Keratinocyte (primary cell): ENCODE measurements around the gene CCDC146. TPM values are rescaled to one million over a fixed set of nuclear protein-coding genes. Genes with fewer than 3 reads are reported as not detected.
A peak's percentile ranks its signal among the peaks of the same experiment; 100 is the strongest.
"Not testable (repeated sequence)": the region's sequence is repeated elsewhere in the genome, so short reads cannot be mapped to it uniquely, and the experiment has no call there.

Experiments used
- DNase-seq: peaks from one replicate; pipeline ENCODE4 v3.0.0-alpha.2; 2011; ENCODE audit warnings: low read depth, missing footprints, low spot score
- FAIRE-seq: peaks from 2 replicates; lab custom pipeline; 2011; peaks lifted over from hg19 to GRCh38; lab: Jason Lieb, UNC
- H2AFZ ChIP-seq: 2 replicates; pipeline ENCODE4 v1.6.0; 2012; ENCODE audit warnings: low read length, control low read depth, inconsistent platforms; ENCODE audit not compliant: control insufficient read depth
- H3K27ac ChIP-seq: 2 replicates; pipeline ENCODE4 v1.5.1; 2011; ENCODE audit warnings: low read length; ENCODE audit not compliant: control insufficient read depth, insufficient read depth
- H3K27me3 ChIP-seq: 3 replicates; pipeline ENCODE4 v1.6.0; 2011; ENCODE audit warnings: low read length; ENCODE audit not compliant: control insufficient read depth, insufficient read depth; ENCODE audit errors: extremely low read depth
- H3K36me3 ChIP-seq, 2 experiments: 2 replicates in 1 of 2; 3 replicates in 1 of 2; pipeline ENCODE4 v1.5.1; 2011; ENCODE audit warnings: low read length in 2 of 2, mild to moderate bottlenecking in 1 of 2; ENCODE audit not compliant: control insufficient read depth in 2 of 2, insufficient read depth in 2 of 2; ENCODE audit errors: extremely low read depth in 1 of 2
- H3K4me1 ChIP-seq: 3 replicates; pipeline ENCODE4 v1.5.1; 2011; ENCODE audit warnings: low read length; ENCODE audit not compliant: control insufficient read depth, insufficient read depth; ENCODE audit errors: extremely low read depth
- H3K4me2 ChIP-seq: 3 replicates; pipeline ENCODE4 v1.6.0; 2011; ENCODE audit warnings: low read depth, low read length; ENCODE audit not compliant: control insufficient read depth, insufficient read depth; ENCODE audit errors: extremely low read depth
- H3K4me3 ChIP-seq, 3 experiments: fragments of 200-600 bp in 1 of 3; sonication (generic) in 1 of 3; 2 replicates in 2 of 3; 3 replicates in 1 of 3; pipeline ENCODE4 v1.5.1; 2011 to 2016; ENCODE audit warnings: low read length in 3 of 3, mild to moderate bottlenecking in 3 of 3, control low read depth in 2 of 3, inconsistent platforms in 1 of 3, low read depth in 1 of 3, mixed read lengths in 1 of 3, mixed run types in 1 of 3, moderate library complexity in 1 of 3; ENCODE audit not compliant: control insufficient read depth in 2 of 3, insufficient read depth in 2 of 3; ENCODE audit errors: extremely low read depth in 1 of 3
- H3K79me2 ChIP-seq: 2 replicates; pipeline ENCODE4 v1.6.0; 2012; ENCODE audit warnings: low read length; ENCODE audit not compliant: control insufficient read depth, insufficient read depth
- H3K9ac ChIP-seq: 3 replicates; pipeline ENCODE4 v1.6.0; 2011; ENCODE audit warnings: low read length; ENCODE audit not compliant: control insufficient read depth, insufficient read depth; ENCODE audit errors: extremely low read depth
- H3K9me1 ChIP-seq: 3 replicates; pipeline ENCODE4 v1.6.0; 2011; ENCODE audit warnings: low read length; ENCODE audit not compliant: control insufficient read depth, insufficient read depth; ENCODE audit errors: extremely low read depth
- H3K9me3 ChIP-seq: 2 replicates; pipeline ENCODE4 v1.5.1; 2012; ENCODE audit warnings: low read depth, low read length; ENCODE audit not compliant: control insufficient read depth
- H4K20me1 ChIP-seq: 3 replicates; pipeline ENCODE4 v1.6.0; 2011; ENCODE audit warnings: low read length; ENCODE audit not compliant: control insufficient read depth, insufficient read depth; ENCODE audit errors: extremely low read depth
- CTCF ChIP-seq, 3 experiments: IDR thresholded peaks in 1 of 3; conservative IDR thresholded peaks in 1 of 3; optimal IDR thresholded peaks in 1 of 3; 2 replicates in 2 of 3; 3 replicates in 1 of 3; pipeline versions ENCODE3 to v1.5.1; 2011; ENCODE audit warnings: low read length in 3 of 3, mild to moderate bottlenecking in 3 of 3, moderate library complexity in 2 of 3, control low read depth in 1 of 3, inconsistent platforms in 1 of 3; ENCODE audit not compliant: insufficient read depth in 2 of 3; ENCODE audit errors: extremely low read depth in 1 of 3
- dilution Hi-C: fragments of 300-500 bp; cut with MboI; formaldehyde crosslinking; loops from one replicate; pipeline ENCODE4 v1.7.0; 2020; ENCODE audit warnings: low sequenced_read_pairs; ENCODE audit not compliant: extremely low pct_ligation_motif_present
- polyA plus RNA-seq, 5 experiments: library from polyadenylated mRNA; depleted of rRNA in 3 of 5; stranded (reverse) in 3 of 5; stranded (forward) in 1 of 5; unstranded in 1 of 5; fragments of >200 nt; gene quantifications; 1 replicate in 1 of 5; 2 replicates in 3 of 5; 3 replicates in 1 of 5; pipeline versions ENCODE4 v1.2.1 to v1.2.3, GENCODE V29; 2011 to 2012; ENCODE audit warnings: missing spikeins in 2 of 5, low read depth in 1 of 5, low replicate concordance in 1 of 5

Gene CCDC146
- polyA plus RNA-seq, 1 donor (not counting 4 experiments of a cell fraction or from before 2014, with no cell fraction given) = 5.7 TPM

- H3K9me1 ChIP-seq, dilution Hi-C loops: not testable (repeated sequence)
- FAIRE-seq = peak; percentile 92
Observed at GRCh38 chr7:77154917-77155464, 32.6 kb downstream of the CCDC146 start.

GRCh38 chr7:77155601-77156377 is 33.4 kb downstream of the CCDC146 start:
- FAIRE-seq (peak; percentile 68), DNase-seq (peak; percentile 13)
- H4K20me1 ChIP-seq, H3K36me3 ChIP-seq, H2AFZ ChIP-seq, H3K79me2 ChIP-seq, dilution Hi-C loops, H3K9me1 ChIP-seq, H3K27me3 ChIP-seq, H3K9me3 ChIP-seq, H3K4me3 ChIP-seq: not testable (repeated sequence)
- H3K27ac ChIP-seq = peak overlapping the region; percentile 83
- peak overlapping the region; percentile 22 for H3K4me2 ChIP-seq
- H3K9ac ChIP-seq = peak overlapping the region; percentile 33
- H3K4me1 ChIP-seq = peaks cover 13% of the 10 kb centered on the region

More at GRCh38 chr7:77154917-77155464, 32.6 kb downstream of the CCDC146 start:
- DNase-seq, H3K36me3 ChIP-seq, H2AFZ ChIP-seq, H3K79me2 ChIP-seq, H4K20me1 ChIP-seq, H3K4me2 ChIP-seq, H3K27me3 ChIP-seq, H3K9me3 ChIP-seq, H3K4me3 ChIP-seq: not testable (repeated sequence)
- peaks cover 13% of the 10 kb centered on the region for H3K4me1 ChIP-seq
- TF ChIP-seq CTCF (optimal IDR thresholded peaks at IDR 0.05 in 1 of 3, IDR thresholded peaks at IDR 0.05 in 1 of 3, conservative IDR thresholded peaks at IDR 0.05 in 1 of 3; ENCODE audit: extremely low read depth in 1 of 3, insufficient read depth in 2 of 3, low read length in 3 of 3) = peak in 1 of 3 experiments; percentile 10
- peak overlapping the region; percentile 83 for H3K27ac ChIP-seq
- peak overlapping the region; percentile 33 for H3K9ac ChIP-seq

- H3K4me2 ChIP-seq, H3K27me3 ChIP-seq, H3K79me2 ChIP-seq, dilution Hi-C loops, H3K36me3 ChIP-seq, H4K20me1 ChIP-seq, H2AFZ ChIP-seq, H3K9ac ChIP-seq, H3K27ac ChIP-seq, H3K4me3 ChIP-seq, H3K9me1 ChIP-seq, H3K9me3 ChIP-seq, DNase-seq: not testable (repeated sequence)
- peak; percentile 85 for FAIRE-seq
- peaks cover 13% of the 10 kb centered on the region for H3K4me1 ChIP-seq
Observed at GRCh38 chr7:77157034-77157433, 34.6 kb downstream of the CCDC146 start.
